GM12878 (cell line): Measurements from ENCODE around the gene HK2. TPM values are rescaled to one million over a fixed set of nuclear protein-coding genes. Genes with fewer than 3 reads are reported as not detected.

ENCODE experiments used
- MLLT1 ChIP-seq: fragments of 450-650 bp; IDR thresholded peaks from 2 replicates; pipeline ENCODE4 v1.6.1; 2016; ENCODE audit warnings: mild to moderate bottlenecking
- MYC ChIP-seq: IDR thresholded peaks from 2 replicates; pipeline ENCODE4 v1.6.1; 2011; ENCODE audit warnings: mild to moderate bottlenecking, low read length, moderate library complexity, inconsistent platforms; ENCODE audit not compliant: insufficient read depth, insufficient replicate concordance, insufficient read length, severe bottlenecking
- NR2C2 ChIP-seq: IDR thresholded peaks from 2 replicates; pipeline ENCODE4 v1.6.1; 2011; ENCODE audit warnings: borderline replicate concordance, low read depth; ENCODE audit not compliant: control insufficient read depth, insufficient read length
- PAX5 ChIP-seq: IDR thresholded peaks from 2 replicates; pipeline ENCODE4 v1.6.1; 2011; ENCODE audit warnings: low read depth, low read length, borderline replicate concordance
- ZNF24 ChIP-seq: fragments of 450-650 bp; IDR thresholded peaks from 2 replicates; pipeline ENCODE4 v1.6.1; 2017; ENCODE audit warnings: antibody characterized with exemption, mild to moderate bottlenecking
- ZZZ3 ChIP-seq: IDR thresholded peaks from 2 replicates; pipeline ENCODE4 v1.6.1; 2011; ENCODE audit warnings: low read depth; ENCODE audit not compliant: control insufficient read depth, insufficient read length
- polyA plus RNA-seq, 11 experiments: library from polyadenylated mRNA; depleted of rRNA in 4 of 11; unstranded in 6 of 11; stranded (reverse) in 5 of 11; fragments of >200 nt; fragmentation: Nextera tagmentation in 4 of 11; fragmentation: Illumina TruSeq in 1 of 11; extraction: Ambion mirVana in 4 of 11; extraction: Trizol in 1 of 11; gene quantifications; 1 replicate in 1 of 11; 2 replicates in 10 of 11; pipeline versions ENCODE4 v1.2.1 to v1.2.3, GENCODE V29; 2011 to 2016; ENCODE audit warnings: inconsistent platforms in 2 of 11, missing spikeins in 2 of 11, low read depth in 1 of 11
- total RNA-seq, 4 experiments: library from RNA; depleted of rRNA in 3 of 4; stranded (reverse); fragments of >200 nt in 3 of 4; fragmentation: Illumina TruSeq in 1 of 4; extraction: Trizol in 1 of 4; gene quantifications; 2 replicates each; pipeline versions ENCODE4 v1.2.1 to v1.2.3, GENCODE V29; 2013 to 2021
- TF ChIP-seq, protein P1 (sequence below): fragments of 450-650 bp; formaldehyde crosslinking; IDR thresholded peaks from 2 replicates; pipeline ENCODE4 v1.4.0; 2022; ENCODE audit warnings: mild to moderate bottlenecking, moderate library complexity

Gene HK2
- total and polyA plus RNA-seq, 10 of the 15 experiments (the other 5 are each of a cell fraction or from before 2014, with no cell fraction given), result 5.0 to 73.1 (median 20.2) TPM

GRCh38 chr2:74938264-74938663 is 104.3 kb downstream of the HK2 start (continued):
- TF ChIP-seq ZZZ3 (no peak), NR2C2 (no peak), MYC (no peak), MLLT1 (no peak), PAX5 (no peak), ZNF24 (no peak)
- TF ChIP-seq, protein P1, sequence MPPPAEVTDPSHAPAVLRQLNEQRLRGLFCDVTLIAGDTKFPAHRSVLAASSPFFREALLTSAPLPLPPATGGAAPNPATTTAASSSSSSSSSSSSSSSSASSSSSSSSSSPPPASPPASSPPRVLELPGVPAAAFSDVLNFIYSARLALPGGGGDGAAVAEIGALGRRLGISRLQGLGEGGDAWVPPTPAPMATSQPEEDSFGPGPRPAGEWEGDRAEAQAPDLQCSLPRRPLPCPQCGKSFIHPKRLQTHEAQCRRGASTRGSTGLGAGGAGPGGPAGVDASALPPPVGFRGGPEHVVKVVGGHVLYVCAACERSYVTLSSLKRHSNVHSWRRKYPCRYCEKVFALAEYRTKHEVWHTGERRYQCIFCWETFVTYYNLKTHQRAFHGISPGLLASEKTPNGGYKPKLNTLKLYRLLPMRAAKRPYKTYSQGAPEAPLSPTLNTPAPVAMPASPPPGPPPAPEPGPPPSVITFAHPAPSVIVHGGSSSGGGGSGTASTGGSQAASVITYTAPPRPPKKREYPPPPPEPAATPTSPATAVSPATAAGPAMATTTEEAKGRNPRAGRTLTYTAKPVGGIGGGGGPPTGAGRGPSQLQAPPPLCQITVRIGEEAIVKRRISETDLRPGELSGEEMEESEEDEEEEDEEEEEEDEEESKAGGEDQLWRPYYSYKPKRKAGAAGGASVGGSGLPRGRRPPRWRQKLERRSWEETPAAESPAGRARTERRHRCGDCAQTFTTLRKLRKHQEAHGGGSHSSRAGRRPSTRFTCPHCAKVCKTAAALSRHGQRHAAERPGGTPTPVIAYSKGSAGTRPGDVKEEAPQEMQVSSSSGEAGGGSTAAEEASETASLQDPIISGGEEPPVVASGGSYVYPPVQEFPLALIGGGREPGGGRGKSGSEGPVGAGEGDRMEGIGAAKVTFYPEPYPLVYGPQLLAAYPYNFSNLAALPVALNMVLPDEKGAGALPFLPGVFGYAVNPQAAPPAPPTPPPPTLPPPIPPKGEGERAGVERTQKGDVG (CRISPR knock-in tag), result no peak
